Measurements from ENCODE around the gene TMPRSS13.
"Not testable (repeated sequence)": the region's sequence is repeated elsewhere in the genome, so short reads cannot be mapped to it uniquely, and the experiment has no call there.

Gene TMPRSS13

DNA sequence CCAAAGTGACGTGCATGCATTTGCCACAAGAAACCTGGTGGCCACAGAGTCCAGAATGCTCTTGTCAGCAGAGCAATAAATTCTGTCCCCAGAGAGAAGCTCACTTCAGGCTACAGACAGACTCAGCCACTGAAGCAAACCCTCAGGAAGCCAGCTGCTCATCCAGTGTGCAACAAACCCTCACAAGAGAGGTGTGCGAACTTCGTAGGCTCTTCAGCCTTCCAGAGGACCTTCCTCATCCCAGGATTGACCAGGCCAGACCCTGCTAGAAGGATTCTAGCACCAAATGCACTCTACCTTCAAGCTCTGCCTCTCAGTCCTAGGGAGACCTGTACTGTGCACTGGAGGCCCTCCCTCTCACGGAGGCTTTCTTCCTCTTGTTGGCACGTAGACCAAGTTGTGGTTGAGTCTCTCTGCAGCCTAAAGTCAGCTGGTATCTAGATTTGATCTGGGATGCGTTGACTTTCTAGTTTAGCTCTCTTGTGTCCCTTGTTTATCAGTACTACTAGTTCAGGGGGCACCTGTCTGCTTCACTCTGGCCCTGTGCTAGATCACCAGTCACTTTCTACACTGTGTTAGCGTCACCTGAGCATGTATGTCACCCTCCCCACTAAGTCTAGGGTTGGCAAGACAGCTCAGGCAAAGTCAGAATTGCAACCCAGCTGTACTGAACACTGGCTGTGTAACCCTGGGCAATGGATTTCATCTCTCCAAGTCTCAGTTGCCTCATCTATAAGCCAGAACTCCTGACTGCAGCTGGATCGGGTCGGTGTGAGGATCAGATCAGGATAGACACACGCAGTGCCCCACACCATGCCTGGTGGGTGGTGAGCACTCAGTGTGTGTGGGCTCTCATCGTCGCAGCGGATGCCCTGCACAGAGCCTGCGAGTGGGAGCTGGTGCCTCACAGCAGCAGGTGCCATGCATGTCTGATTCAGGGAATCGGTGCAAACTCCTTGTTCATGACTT lies 22.1 kb upstream of the TMPRSS13 start:
- peak overlapping the region; percentile 91 for H3K4me2 ChIP-seq
- H3K27ac ChIP-seq: 0 out of 2 replicates have a peak overlapping the region, but pooled peaks have one; percentile 41
- peaks cover 10% of the 10 kb centered on the region; the same call in 1 of the 2 replicates for H4K20me1 ChIP-seq
- no peaks in the 10 kb centered on the region for H3K9me3 ChIP-seq
- no peaks in the 10 kb centered on the region for H3K27me3 ChIP-seq
- H3K4me3 ChIP-seq: 0 out of 2 replicates have a peak overlapping the region, but pooled peaks have one; percentile 25
- H3K9ac ChIP-seq: no peak overlapping the region
- peaks cover 63% of the 10 kb centered on the region for H3K4me1 ChIP-seq
- TF ChIP-seq Cebpa-rat (IDR thresholded peaks at IDR 0.05): no peak
- H3K36me3 ChIP-seq: no peaks in the 10 kb centered on the region

DNA sequence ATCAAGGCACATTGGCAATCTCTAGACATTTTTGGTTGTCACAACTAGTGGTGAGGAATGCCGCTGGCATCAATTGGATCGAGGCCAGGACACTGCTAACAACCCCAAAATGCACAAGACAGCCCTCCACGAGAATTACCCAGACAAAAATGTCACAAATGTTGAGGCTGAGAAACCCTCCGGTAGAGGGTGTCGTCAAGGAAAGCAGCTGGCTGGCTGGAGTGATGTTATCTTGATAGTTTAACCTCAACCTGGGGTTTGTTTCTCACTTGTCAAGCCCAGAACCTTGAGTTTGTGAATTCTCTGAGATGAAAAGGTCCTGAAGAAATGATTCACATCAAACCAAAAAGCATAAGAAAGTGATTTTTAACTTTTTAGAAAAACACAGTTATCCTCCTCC lies 21.1 kb upstream of the TMPRSS13 start:
- peaks cover 63% of the 10 kb centered on the region for H3K4me1 ChIP-seq
- no peaks in the 10 kb centered on the region for H3K27me3 ChIP-seq
- no peak overlapping the region for H3K27ac ChIP-seq
- H3K4me2 ChIP-seq: peak overlapping the region; percentile 91
- H3K9me3 ChIP-seq: no peaks in the 10 kb centered on the region
- no peaks in the 10 kb centered on the region for H3K36me3 ChIP-seq
- no peak for TF ChIP-seq Cebpa-rat (IDR thresholded peaks at IDR 0.05)
- peaks cover 10% of the 10 kb centered on the region; the same call in 1 of the 2 replicates for H4K20me1 ChIP-seq
- no peak overlapping the region for H3K9ac ChIP-seq
- H3K4me3 ChIP-seq: no peak overlapping the region

- H3K4me1 ChIP-seq: peaks cover 63% of the 10 kb centered on the region
These were observed 19.9 kb upstream of the TMPRSS13 start for GRCh38 chr11:117949062-117949461.

DNA sequence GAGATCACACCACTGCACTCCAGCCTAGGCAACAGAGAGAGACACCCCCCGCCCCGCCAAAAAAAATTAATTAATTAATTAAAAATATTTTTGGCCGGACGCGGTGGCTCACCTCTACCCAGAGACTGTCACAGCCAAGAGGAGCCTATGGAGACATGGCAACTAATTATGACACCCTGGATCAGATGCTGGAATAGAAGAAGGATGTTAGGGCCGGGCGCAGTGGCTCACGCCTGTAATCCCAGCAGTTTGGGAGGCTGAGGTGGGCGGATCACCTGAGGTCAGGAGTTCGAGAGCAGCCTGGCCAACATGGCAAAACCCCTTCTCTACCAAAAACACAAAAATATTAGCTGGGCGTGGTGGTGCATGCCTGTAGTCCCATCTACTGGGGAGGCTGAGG lies 19.3 kb upstream of the TMPRSS13 start:
- H3K4me2 ChIP-seq, H3K4me3 ChIP-seq, H3K9ac ChIP-seq: not testable (repeated sequence)

More at GRCh38 chr11:117949062-117949461, 19.9 kb upstream of the TMPRSS13 start:
- no peaks in the 10 kb centered on the region for H3K9me3 ChIP-seq
- H3K27me3 ChIP-seq: no peaks in the 10 kb centered on the region
- peaks cover 10% of the 10 kb centered on the region; the same call in 1 of the 2 replicates for H4K20me1 ChIP-seq
- H3K27ac ChIP-seq: no peak overlapping the region
- no peak overlapping the region for H3K4me3 ChIP-seq
- H3K4me2 ChIP-seq: peak overlapping the region; percentile 91; the same call in 1 of the 2 replicates
- no peak overlapping the region for H3K9ac ChIP-seq
- no peak for TF ChIP-seq Cebpa-rat (IDR thresholded peaks at IDR 0.05)
- H3K36me3 ChIP-seq: no peaks in the 10 kb centered on the region

DNA sequence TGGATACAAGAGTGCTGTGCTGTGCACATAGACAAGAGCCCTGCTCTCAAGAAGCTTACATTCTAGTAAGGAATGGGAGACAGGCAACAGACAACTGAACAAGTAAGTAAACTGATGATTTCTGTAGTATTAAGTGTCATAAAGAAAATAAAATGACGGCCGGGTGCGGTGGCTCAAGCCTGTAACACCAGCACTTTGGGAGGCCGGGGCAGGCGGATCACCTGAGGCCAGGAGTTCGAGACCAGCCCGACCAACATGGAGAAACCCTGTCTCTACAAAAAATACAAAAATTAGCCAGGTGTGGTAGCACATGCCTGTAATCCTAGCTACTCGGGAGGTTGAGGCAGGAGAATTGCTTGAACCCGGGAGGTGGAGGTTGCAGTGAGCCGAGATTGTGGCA lies 18.5 kb upstream of the TMPRSS13 start:
- H3K9ac ChIP-seq, H3K9me3 ChIP-seq, H3K4me3 ChIP-seq, H3K36me3 ChIP-seq, H3K27ac ChIP-seq, H3K27me3 ChIP-seq, H3K4me2 ChIP-seq: not testable (repeated sequence)
- H3K4me1 ChIP-seq: peaks cover 51% of the 10 kb centered on the region
- H4K20me1 ChIP-seq: peaks cover 10% of the 10 kb centered on the region; the same call in 1 of the 2 replicates

More for the DNA sequence above, 19.3 kb upstream of the TMPRSS13 start:
- H4K20me1 ChIP-seq: peaks cover 10% of the 10 kb centered on the region; the same call in 1 of the 2 replicates
- H3K4me1 ChIP-seq: peaks cover 58% of the 10 kb centered on the region
- not testable (repeated sequence) for H3K27ac ChIP-seq, H3K9me3 ChIP-seq, H3K27me3 ChIP-seq, H3K36me3 ChIP-seq

- Histone ChIP-seq H3K4me1 (peaks cover 44% of the 10 kb centered on the region), H3K4me2 (peak overlapping the region; percentile 7; the same call in 1 of the 2 replicates), H4K20me1 (peaks cover 10% of the 10 kb centered on the region; the same call in 1 of the 2 replicates)
These were observed 17.8 kb upstream of the TMPRSS13 start for GRCh38 chr11:117946842-117947526.

DNA sequence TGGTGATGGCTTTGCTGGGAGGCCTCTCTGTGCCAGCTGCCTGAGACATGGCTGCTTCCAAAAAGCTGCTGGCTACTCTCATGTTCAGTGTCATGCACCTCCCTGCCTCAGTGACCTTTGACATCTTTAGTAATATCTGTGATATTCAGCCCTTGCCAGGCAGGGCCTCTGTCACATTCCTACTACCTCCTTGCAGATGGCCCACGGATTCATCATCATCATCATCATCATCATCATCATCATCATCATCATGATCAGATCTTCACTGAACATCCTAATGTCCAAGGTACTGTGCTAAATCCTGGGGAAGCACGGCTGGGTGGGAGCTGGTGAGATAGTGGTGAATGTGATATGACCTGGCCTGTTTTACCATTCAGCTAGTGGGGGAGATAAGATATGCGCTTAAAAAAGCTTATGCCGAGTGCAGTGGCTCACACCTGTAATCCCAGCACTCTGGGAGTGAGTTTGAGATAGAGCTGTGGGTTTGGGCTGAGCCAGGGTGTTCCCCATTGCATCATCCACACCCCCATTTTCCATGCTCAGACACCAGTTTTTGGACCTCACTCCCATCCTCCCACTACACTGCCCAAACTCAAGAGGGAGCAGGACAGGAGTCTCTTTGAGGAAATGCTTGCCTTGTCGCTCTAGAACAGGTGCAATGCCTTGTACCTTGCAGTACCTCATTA lies 17.1 kb upstream of the TMPRSS13 start:
- Histone ChIP-seq H3K9me3 (no peaks in the 10 kb centered on the region), H4K20me1 (peaks cover 3% of the 10 kb centered on the region; the same call in 1 of the 2 replicates), H3K4me3 (no peak overlapping the region), H3K27ac (no peak overlapping the region), H3K27me3 (no peaks in the 10 kb centered on the region), H3K36me3 (no peaks in the 10 kb centered on the region), H3K4me1 (peaks cover 37% of the 10 kb centered on the region), H3K4me2 (no peak overlapping the region), H3K9ac (no peak overlapping the region)
- no peak for TF ChIP-seq Cebpa-rat (IDR thresholded peaks at IDR 0.05)

More at GRCh38 chr11:117946842-117947526, 17.8 kb upstream of the TMPRSS13 start:
- no peaks in the 10 kb centered on the region for H3K9me3 ChIP-seq
- no peak overlapping the region for H3K27ac ChIP-seq
- no peak for TF ChIP-seq Cebpa-rat (IDR thresholded peaks at IDR 0.05)
- no peaks in the 10 kb centered on the region for H3K27me3 ChIP-seq
- no peak overlapping the region for H3K4me3 ChIP-seq
- no peaks in the 10 kb centered on the region for H3K36me3 ChIP-seq
- H3K9ac ChIP-seq: no peak overlapping the region

DNA sequence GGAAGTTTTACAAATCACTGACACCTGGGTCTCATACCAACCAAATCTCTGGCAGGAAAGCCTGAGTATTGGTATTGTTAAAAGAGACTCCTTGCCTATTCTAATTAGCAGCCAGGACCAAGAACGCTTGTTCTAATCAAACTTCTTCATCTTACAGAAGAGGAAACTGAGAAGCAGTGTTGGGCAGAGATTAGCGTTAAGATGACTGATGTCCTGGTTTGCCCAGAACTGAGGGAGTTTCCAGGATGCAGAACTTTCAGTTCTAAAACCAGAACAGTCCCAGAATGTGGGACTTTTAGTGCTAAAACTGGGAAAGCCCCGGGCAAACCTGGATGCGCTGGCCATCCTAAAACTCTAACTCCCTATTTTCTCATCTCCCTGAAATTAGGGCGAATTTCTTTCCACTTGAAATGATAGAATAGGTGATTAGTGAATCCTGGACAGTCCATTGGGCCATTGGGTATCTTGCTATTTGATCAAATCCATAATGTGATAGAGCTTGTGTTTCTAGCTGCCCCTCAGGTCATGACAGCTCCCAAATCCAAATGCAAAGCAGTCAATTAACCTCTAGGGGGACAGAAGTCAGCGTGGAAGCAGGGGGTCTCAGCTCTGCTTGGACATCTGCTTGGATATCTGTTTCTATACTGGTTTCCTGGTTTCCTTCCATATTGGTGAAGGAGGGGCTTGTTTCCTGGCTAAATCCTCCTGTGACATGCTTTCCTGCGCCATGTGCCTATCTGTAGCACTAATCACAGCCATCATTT lies 16.0 kb upstream of the TMPRSS13 start:
- Histone ChIP-seq H3K27ac (no peak overlapping the region), H3K9ac (no peak overlapping the region), H3K27me3 (no peaks in the 10 kb centered on the region), H3K4me1 (peaks cover 26% of the 10 kb centered on the region), H3K4me2 (no peak overlapping the region), H4K20me1 (no peaks in the 10 kb centered on the region), H3K4me3 (no peak overlapping the region), H3K9me3 (no peaks in the 10 kb centered on the region), H3K36me3 (no peaks in the 10 kb centered on the region)
- TF ChIP-seq Cebpa-rat (IDR thresholded peaks at IDR 0.05): no peak

DNA sequence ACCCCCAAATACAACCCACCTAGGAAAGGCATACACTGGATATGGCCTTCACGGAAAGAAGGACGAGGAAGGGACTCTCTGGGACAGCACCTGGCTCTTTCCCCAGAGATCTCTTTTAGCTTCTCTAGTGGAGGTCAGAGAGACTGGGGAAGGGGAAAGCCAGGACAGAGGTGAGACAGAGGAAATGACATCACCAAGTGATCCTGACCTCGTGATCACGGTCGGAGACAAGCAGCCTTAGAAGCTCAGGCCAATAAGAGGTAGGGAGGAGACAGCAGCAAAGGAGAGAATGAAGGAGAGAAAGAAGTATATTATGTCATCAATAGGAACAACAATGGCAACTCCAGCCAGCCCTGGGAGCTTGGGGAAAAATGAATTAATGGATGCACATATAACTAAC lies 15.4 kb upstream of the TMPRSS13 start:
- H4K20me1 ChIP-seq: no peaks in the 10 kb centered on the region
- H3K27me3 ChIP-seq: no peaks in the 10 kb centered on the region
- no peak overlapping the region for H3K9ac ChIP-seq
- H3K4me3 ChIP-seq: no peak overlapping the region
- no peak overlapping the region for H3K4me2 ChIP-seq
- peaks cover 19% of the 10 kb centered on the region for H3K4me1 ChIP-seq
- H3K9me3 ChIP-seq: no peaks in the 10 kb centered on the region
- no peak overlapping the region for H3K27ac ChIP-seq
- H3K36me3 ChIP-seq: no peaks in the 10 kb centered on the region
- TF ChIP-seq Cebpa-rat (IDR thresholded peaks at IDR 0.05): no peak

All from BLaER1 (cell line).